OCI-LY3 (cell line): ENCODE measurements around the gene SRPRA.

Source experiments
- H2AFZ ChIP-seq: fragments of 200-600, 300-600 bp; shearing (Covaris generic); 2 replicates; pipeline ENCODE4 v1.6.0; 2014; ENCODE audit warnings: antibody characterized with exemption, low read depth, low read length
- H3K27ac ChIP-seq: fragments of 200-600, 300-600 bp; sonication (generic); 2 replicates; pipeline ENCODE4 v1.5.1; 2014; ENCODE audit warnings: mild to moderate bottlenecking, low read length, moderate library complexity, mixed read lengths
- H3K27me3 ChIP-seq: fragments of 200-600, 300-600 bp; sonication (generic); 2 replicates; pipeline ENCODE4 v1.6.1; 2014; ENCODE audit warnings: low read depth, low read length, mixed read lengths
- H3K36me3 ChIP-seq: fragments of 200-600, 300-600 bp; sonication (generic); replicated peaks from 2 replicates; pipeline ENCODE3; 2014; ENCODE audit warnings: low read depth, low read length, mixed read lengths
- H3K4me1 ChIP-seq: fragments of 300-600, 200-600 bp; sonication (generic); 2 replicates; pipeline ENCODE4 v1.6.1; 2014; ENCODE audit warnings: low read length, mixed read lengths
- H3K4me2 ChIP-seq: fragments of 200-600, 300-600 bp; sonication (generic); 2 replicates; pipeline ENCODE4 v1.6.1; 2014; ENCODE audit warnings: low read length, mixed read lengths
- H3K4me3 ChIP-seq: fragments of 300-600, 200-600 bp; sonication (generic); 2 replicates; pipeline ENCODE4 v1.5.1; 2014; ENCODE audit warnings: antibody characterized with exemption, mild to moderate bottlenecking, low read length, moderate library complexity
- H3K79me2 ChIP-seq: fragments of 300-600, 200-600 bp; shearing (Covaris generic); 2 replicates; pipeline ENCODE4 v1.6.1; 2014; ENCODE audit warnings: mild to moderate bottlenecking, low read length, mixed read lengths
- H3K9ac ChIP-seq: fragments of 300-600, 200-600 bp; shearing (Covaris generic); 2 replicates; pipeline ENCODE4 v1.6.0; 2014; ENCODE audit warnings: mild to moderate bottlenecking, low read length, moderate library complexity
- H3K9me3 ChIP-seq: fragments of 200-600, 300-600 bp; shearing (Covaris generic); 2 replicates; pipeline ENCODE4 v1.6.1; 2014; ENCODE audit warnings: low read length, mixed read lengths; ENCODE audit not compliant: insufficient read depth
- H4K20me1 ChIP-seq: fragments of 200-600, 300-600 bp; sonication (generic); 2 replicates; pipeline ENCODE4 v1.6.1; 2016; ENCODE audit warnings: low read length, mixed read lengths; ENCODE audit not compliant: insufficient read depth
- CTCF ChIP-seq: fragments of 200-600, 300-600 bp; sonication (generic); IDR thresholded peaks from 2 replicates; pipeline ENCODE4 v1.5.1; 2014; ENCODE audit warnings: antibody characterized with exemption, low read length, low read depth
- EZH2phosphoT487 ChIP-seq: fragments of 200-600 bp; shearing (Covaris generic); IDR thresholded peaks from 2 replicates; pipeline ENCODE4 v1.6.1; 2018; ENCODE audit warnings: antibody characterized with exemption, mixed run types, low read depth

Gene SRPRA

GRCh38 chr11:126246636-126247035 is 22.1 kb downstream of the SRPRA start:
- H3K9ac ChIP-seq: no peak overlapping the region
- no peaks in the 10 kb centered on the region for H3K9me3 ChIP-seq
- H3K36me3 ChIP-seq: peaks cover 2% of the 10 kb centered on the region
- H3K79me2 ChIP-seq: no peaks in the 10 kb centered on the region
- no peak overlapping the region for H3K4me3 ChIP-seq
- no peak overlapping the region for H3K27ac ChIP-seq
- TF ChIP-seq EZH2phosphoT487 (no peak), CTCF (no peak)
- no peaks in the 10 kb centered on the region for H3K4me1 ChIP-seq
- H2AFZ ChIP-seq: no peak overlapping the region
- no peaks in the 10 kb centered on the region for H3K27me3 ChIP-seq
- H3K4me2 ChIP-seq: no peak overlapping the region
- H4K20me1 ChIP-seq: no peaks in the 10 kb centered on the region

DNA sequence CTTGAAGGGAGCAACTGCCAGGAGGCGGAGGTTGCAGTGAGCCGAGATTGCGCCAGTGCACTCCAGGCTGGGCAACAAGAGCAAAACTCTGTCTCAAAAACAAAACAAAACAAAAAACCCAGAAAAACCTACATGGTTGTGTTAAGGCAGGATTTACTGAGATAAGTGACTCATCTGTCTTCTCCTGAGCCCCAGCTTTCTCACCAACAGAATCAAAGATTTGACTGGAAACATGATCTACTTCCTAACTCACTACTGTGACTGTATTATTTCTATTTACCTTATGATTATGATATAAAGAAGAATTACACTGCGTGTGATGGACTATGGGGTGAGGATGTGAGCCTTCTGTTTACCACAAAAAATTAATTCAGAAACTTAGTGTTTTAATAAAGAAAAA is 35.3 kb downstream of the SRPRA start:
- H3K79me2 ChIP-seq: no peaks in the 10 kb centered on the region
- no peaks in the 10 kb centered on the region for H3K27me3 ChIP-seq
- TF ChIP-seq EZH2phosphoT487 (no peak), CTCF (no peak)
- no peak overlapping the region for H3K9ac ChIP-seq
- H3K36me3 ChIP-seq: no peaks in the 10 kb centered on the region
- no peaks in the 10 kb centered on the region for H3K4me1 ChIP-seq
- H3K27ac ChIP-seq: no peak overlapping the region
- no peaks in the 10 kb centered on the region for H3K9me3 ChIP-seq
- no peaks in the 10 kb centered on the region for H4K20me1 ChIP-seq
- H3K4me2 ChIP-seq: no peak overlapping the region
- no peak overlapping the region for H3K4me3 ChIP-seq
- no peak overlapping the region for H2AFZ ChIP-seq

- no peak overlapping the region for H3K4me3 ChIP-seq
- H3K9ac ChIP-seq: no peak overlapping the region
- H2AFZ ChIP-seq: no peak overlapping the region
- H3K27ac ChIP-seq: no peak overlapping the region
- no peaks in the 10 kb centered on the region for H3K27me3 ChIP-seq
- no peaks in the 10 kb centered on the region for H4K20me1 ChIP-seq
- no peak for TF ChIP-seq EZH2phosphoT487
- TF ChIP-seq CTCF: no peak
- no peaks in the 10 kb centered on the region for H3K79me2 ChIP-seq
- no peak overlapping the region for H3K4me2 ChIP-seq
- H3K9me3 ChIP-seq: no peaks in the 10 kb centered on the region
- no peaks in the 10 kb centered on the region for H3K4me1 ChIP-seq
- H3K36me3 ChIP-seq: no peaks in the 10 kb centered on the region
These were observed 36.0 kb downstream of the SRPRA start for GRCh38 chr11:126232683-126233082.

GRCh38 chr11:126231725-126232459 is 36.8 kb downstream of the SRPRA start:
- Histone ChIP-seq H3K9me3 (no peaks in the 10 kb centered on the region), H2AFZ (no peak overlapping the region), H3K4me2 (no peak overlapping the region), H3K4me1 (no peaks in the 10 kb centered on the region), H3K9ac (no peak overlapping the region), H3K79me2 (no peaks in the 10 kb centered on the region), H3K27ac (no peak overlapping the region), H3K27me3 (no peaks in the 10 kb centered on the region), H3K4me3 (no peak overlapping the region), H4K20me1 (no peaks in the 10 kb centered on the region), H3K36me3 (no peaks in the 10 kb centered on the region)
- TF ChIP-seq EZH2phosphoT487 (no peak), CTCF (no peak)
